ENCODE data around the gene LPP. TPM values are rescaled to one million over a fixed set of nuclear protein-coding genes. Genes with fewer than 3 reads are reported as not detected.

Gene LPP
- total RNA-seq, 1 experiment from 2014 or later = 264 TPM

DNA sequence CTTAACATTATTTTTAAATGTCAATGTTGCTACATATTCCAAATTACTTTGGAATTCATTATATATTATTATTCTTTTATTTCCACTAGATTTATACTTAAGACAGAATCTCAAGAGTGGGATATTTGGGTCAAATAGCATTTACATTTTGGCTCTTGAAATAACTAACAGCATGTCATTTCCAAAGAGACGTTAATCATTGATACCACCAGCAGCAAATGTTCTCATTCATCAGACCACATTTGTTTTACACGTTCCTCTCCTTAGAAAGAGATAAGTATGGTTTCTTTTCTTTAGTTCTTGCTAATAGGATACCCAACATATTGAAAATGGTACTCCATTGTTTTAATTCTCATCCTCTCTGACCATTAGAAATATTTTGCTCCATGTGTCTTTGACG, 229.8 kb downstream of the LPP start:
- Mint-ChIP-seq H3K4me1 (ENCODE audit: low read depth, unreplicated experiment) (peaks cover 52% of the 10 kb centered on the region), H3K27me3 (ENCODE audit: unreplicated experiment) (no peaks in the 10 kb centered on the region), H3K36me3 (ENCODE audit: insufficient read depth, unreplicated experiment) (peaks cover 5% of the 10 kb centered on the region), H3K27ac (ENCODE audit: unreplicated experiment) (no peak overlapping the region), H3K9me3 (ENCODE audit: low read depth, unreplicated experiment) (no peaks in the 10 kb centered on the region), H3K4me3 (ENCODE audit: low read depth, unreplicated experiment) (no peak overlapping the region)
- intact Hi-C loops (cut with micrococcal nuclease; ENCODE audit: unreplicated experiment) = no loop called here
- no peak for DNase-seq
- TF ChIP-seq CTCF (IDR thresholded peaks at IDR 0.05; ENCODE audit: unreplicated experiment) = no peak
- CTCF ChIA-PET = no interaction called here
- no TSS peak for BruUV-seq (replicated peaks)

DNA sequence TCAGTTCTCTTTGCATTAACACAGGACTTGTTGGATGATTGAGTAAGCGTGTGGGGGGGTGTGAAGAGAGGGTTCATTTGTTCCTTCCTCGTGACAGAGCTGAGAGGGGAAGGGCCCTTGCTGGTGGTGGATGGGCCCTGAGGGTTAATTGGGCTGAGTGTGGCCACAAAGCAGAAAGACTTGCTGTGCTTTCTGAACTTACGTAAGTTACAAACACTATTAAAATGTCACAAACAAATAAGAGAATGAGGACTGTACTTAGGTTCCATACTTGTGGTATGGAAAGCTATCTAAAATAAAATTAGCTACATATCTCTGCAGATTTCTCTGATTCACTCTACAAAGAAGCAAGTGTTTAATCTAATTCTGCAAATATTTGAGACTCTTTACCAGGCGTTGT, 231.3 kb downstream of the LPP start:
- TF ChIP-seq CTCF (IDR thresholded peaks at IDR 0.05; ENCODE audit: unreplicated experiment) = no peak
- no peaks in the 10 kb centered on the region for H3K9me3 Mint-ChIP-seq (ENCODE audit: low read depth, unreplicated experiment)
- no peaks in the 10 kb centered on the region for H3K27me3 Mint-ChIP-seq (ENCODE audit: unreplicated experiment)
- DNase-seq = no peak
- no peak overlapping the region for H3K4me3 Mint-ChIP-seq (ENCODE audit: low read depth, unreplicated experiment)
- intact Hi-C loops (cut with micrococcal nuclease; ENCODE audit: unreplicated experiment) = no loop called here
- no peak overlapping the region for H3K27ac Mint-ChIP-seq (ENCODE audit: unreplicated experiment)
- CTCF ChIA-PET = interaction anchor here (1.7 kb wide), 1 partner anchor 16 kb away, joined by 4 read pairs; no protein-coding TSS in a partner anchor
- no TSS peak for BruUV-seq (replicated peaks)
- peaks cover 48% of the 10 kb centered on the region for H3K4me1 Mint-ChIP-seq (ENCODE audit: low read depth, unreplicated experiment)
- H3K36me3 Mint-ChIP-seq (ENCODE audit: insufficient read depth, unreplicated experiment) = peaks cover 5% of the 10 kb centered on the region

- H3K27ac Mint-ChIP-seq (ENCODE audit: unreplicated experiment) = no peak overlapping the region
- H3K4me3 Mint-ChIP-seq (ENCODE audit: low read depth, unreplicated experiment) = no peak overlapping the region
- no peaks in the 10 kb centered on the region for H3K36me3 Mint-ChIP-seq (ENCODE audit: insufficient read depth, unreplicated experiment)
- intact Hi-C loops (cut with micrococcal nuclease; ENCODE audit: unreplicated experiment) = no loop called here
- no peaks in the 10 kb centered on the region for H3K9me3 Mint-ChIP-seq (ENCODE audit: low read depth, unreplicated experiment)
- no peaks in the 10 kb centered on the region for H3K27me3 Mint-ChIP-seq (ENCODE audit: unreplicated experiment)
- no peak for DNase-seq
- no TSS peak for BruUV-seq (replicated peaks)
- H3K4me1 Mint-ChIP-seq (ENCODE audit: low read depth, unreplicated experiment) = peaks cover 25% of the 10 kb centered on the region
- CTCF ChIA-PET = no interaction called here
- TF ChIP-seq CTCF (IDR thresholded peaks at IDR 0.05; ENCODE audit: unreplicated experiment) = no peak
Observed at GRCh38 chr3:188389711-188390342, 235.9 kb downstream of the LPP start.

- CTCF ChIA-PET = no interaction called here
- no peaks in the 10 kb centered on the region for H3K9me3 Mint-ChIP-seq (ENCODE audit: low read depth, unreplicated experiment)
Observed at GRCh38 chr3:188390343-188390718, 236.4 kb downstream of the LPP start.

More at GRCh38 chr3:188390343-188390718, 236.4 kb downstream of the LPP start:
- Mint-ChIP-seq H3K27ac (ENCODE audit: unreplicated experiment) (no peak overlapping the region), H3K4me1 (ENCODE audit: low read depth, unreplicated experiment) (peaks cover 25% of the 10 kb centered on the region), H3K36me3 (ENCODE audit: insufficient read depth, unreplicated experiment) (no peaks in the 10 kb centered on the region), H3K27me3 (ENCODE audit: unreplicated experiment) (no peaks in the 10 kb centered on the region), H3K4me3 (ENCODE audit: low read depth, unreplicated experiment) (no peak overlapping the region)
- TF ChIP-seq CTCF (IDR thresholded peaks at IDR 0.05; ENCODE audit: unreplicated experiment) = no peak
- DNase-seq = no peak
- no TSS peak for BruUV-seq (replicated peaks)
- intact Hi-C loops (cut with micrococcal nuclease; ENCODE audit: unreplicated experiment) = no loop called here
